K562 (cell line): ENCODE results near the gene PHF20. TPM values are rescaled to one million over a fixed set of nuclear protein-coding genes. Genes with fewer than 3 reads are reported as not detected.

ENCODE experiments used
- ASH1L ChIP-seq: fragments of 450-650 bp; IDR thresholded peaks from 2 replicates; pipeline ENCODE4 v1.6.1; 2018; ENCODE audit warnings: borderline replicate concordance, mild to moderate bottlenecking, low read depth; ENCODE audit not compliant: partially characterized antibody
- L3MBTL2 ChIP-seq: fragments of 450-650 bp; IDR thresholded peaks from 2 replicates; pipeline ENCODE4 v1.6.1; 2016; ENCODE audit warnings: mild to moderate bottlenecking, moderate library complexity
- RFX1 ChIP-seq: fragments of 450-650 bp; IDR thresholded peaks from 2 replicates; pipeline ENCODE4 v1.6.1; 2016; ENCODE audit warnings: mild to moderate bottlenecking, moderate library complexity
- SREBF1 ChIP-seq: fragments of 150-350 bp; IDR thresholded peaks from 2 replicates; pipeline ENCODE4 v1.6.1; 2014; ENCODE audit warnings: antibody characterized with exemption, low read depth, low read length, borderline replicate concordance
- TARDBP ChIP-seq: fragments of 450-650 bp; IDR thresholded peaks from 2 replicates; pipeline ENCODE4 v1.6.1; 2016
- TGIF2 ChIP-seq: sonication (generic); formaldehyde crosslinking; IDR thresholded peaks from 2 replicates; pipeline ENCODE4 v1.8.1; 2022; ENCODE audit warnings: mild to moderate bottlenecking, missing genetic modification reagents, moderate library complexity
- USF2 ChIP-seq: sonication (generic); formaldehyde crosslinking; IDR thresholded peaks from 2 replicates; pipeline ENCODE4 v1.5.0; 2020; ENCODE audit warnings: missing genetic modification reagents
- ZBTB5 ChIP-seq: fragments of 450-650 bp; IDR thresholded peaks from 2 replicates; pipeline ENCODE4 v1.6.1; 2017; ENCODE audit warnings: antibody characterized with exemption
- ZNF507 ChIP-seq: conservative IDR thresholded peaks from 2 replicates; pipeline ENCODE4 v1.6.1; 2017; ENCODE audit warnings: missing genetic modification characterization, missing compliant biosample characterization
- ZSCAN29 ChIP-seq: fragments of 450-650 bp; IDR thresholded peaks from 2 replicates; pipeline ENCODE4 v1.6.1; 2017
- polyA plus RNA-seq, 8 experiments: library from polyadenylated mRNA; depleted of rRNA in 4 of 8; stranded (reverse) in 5 of 8; unstranded in 3 of 8; fragments of >200 nt; fragmentation: Nextera tagmentation in 2 of 8; fragmentation: Illumina TruSeq in 1 of 8; extraction: Ambion mirVana in 2 of 8; extraction: Trizol in 1 of 8; gene quantifications; 2 replicates each; pipeline versions ENCODE4 v1.2.1 to v1.2.3, GENCODE V29; 2011 to 2014; ENCODE audit warnings: inconsistent platforms in 1 of 8, missing spikeins in 1 of 8
- total RNA-seq, 7 experiments: library from RNA; depleted of rRNA in 6 of 7; stranded (reverse); fragments of >200 nt in 6 of 7; fragmentation: Illumina TruSeq in 2 of 7; extraction: Trizol in 2 of 7; gene quantifications; 2 replicates each; pipeline versions ENCODE4 v1.2.1 to v1.2.3, GENCODE V29; 2011 to 2021; ENCODE audit warnings: low replicate concordance in 1 of 7

Gene PHF20
- total and polyA plus RNA-seq, 9 of the 15 experiments (the other 6 are each of a cell fraction or from before 2014, with no cell fraction given): 49.9 to 196 (median 70.7) TPM

GRCh38 chr20:35741892-35742740 is 29.7 kb upstream of the PHF20 start, which contains the start of gene RBM39 (continued):
- TF ChIP-seq TARDBP (no peak), ZNF507 (no peak), L3MBTL2 (peak; percentile 84), RFX1 (no peak; the same call in 1 of the 2 replicates), ASH1L (peak; percentile 93), USF2 (CRISPR knock-in tag) (no peak; the same call in 1 of the 2 replicates), ZSCAN29 (no peak), ZBTB5 (no peak), SREBF1 (0 out of 2 replicates have a peak, but pooled peaks have one; percentile 28), TGIF2 (CRISPR knock-in tag) (peak; percentile 37; the same call in 1 of the 2 replicates)
